GM21526 (cell line): Measurements from ENCODE around the gene NCCRP1.

Source experiments
- ATAC-seq: cut with Tn5 transposase; IDR thresholded peaks from one replicate; pipeline ENCODE4 v1.9.1; 2021; ENCODE audit warnings: moderate library complexity; ENCODE audit not compliant: unreplicated experiment, low FRiP score

The NCCRP1 gene

GRCh38 chr19:39196860-39197562 lies at the start of gene NCCRP1:
NCCRP1 (plus strand) TSS chr19:39196964; CDS start chr19:39196983, 19 bp downstream.
- ATAC-seq = no peak

GRCh38 chr19:39147480-39147879 lies 49.3 kb upstream of the NCCRP1 start:
- ATAC-seq = no peak

GRCh38 chr19:39148939-39149529 lies 47.7 kb upstream of the NCCRP1 start:
- no peak for ATAC-seq

GRCh38 chr19:39150235-39150634 lies 46.5 kb upstream of the NCCRP1 start:
- no peak for ATAC-seq

- no peak for ATAC-seq
Measured at GRCh38 chr19:39150807-39151600, 45.8 kb upstream of the NCCRP1 start.

GRCh38 chr19:39152066-39152465 lies 44.7 kb upstream of the NCCRP1 start:
- no peak for ATAC-seq

- ATAC-seq = no peak
Measured at GRCh38 chr19:39154100-39154628, 42.6 kb upstream of the NCCRP1 start.

GRCh38 chr19:39154629-39155100 lies 42.1 kb upstream of the NCCRP1 start:
- no peak for ATAC-seq

- no peak for ATAC-seq
Measured at GRCh38 chr19:39155114-39155700, 41.6 kb upstream of the NCCRP1 start.

- ATAC-seq = no peak
Measured at GRCh38 chr19:39155741-39156140, 41.0 kb upstream of the NCCRP1 start.

GRCh38 chr19:39156326-39157230 lies 40.2 kb upstream of the NCCRP1 start:
- ATAC-seq = no peak

- ATAC-seq = no peak
Measured at GRCh38 chr19:39157275-39157996, 39.3 kb upstream of the NCCRP1 start.

GRCh38 chr19:39157997-39158389 lies 38.8 kb upstream of the NCCRP1 start:
- ATAC-seq = no peak

- ATAC-seq = no peak
Measured at GRCh38 chr19:39158646-39159260, 38.0 kb upstream of the NCCRP1 start.

GRCh38 chr19:39160523-39160861 lies 36.3 kb upstream of the NCCRP1 start:
- no peak for ATAC-seq

GRCh38 chr19:39160889-39161672 lies 35.7 kb upstream of the NCCRP1 start:
- ATAC-seq = no peak

- ATAC-seq = no peak
Measured at GRCh38 chr19:39162441-39163043, 34.2 kb upstream of the NCCRP1 start.

- ATAC-seq = no peak
Measured at GRCh38 chr19:39163621-39164020, 33.1 kb upstream of the NCCRP1 start.
